ENCODE data around the gene SELPLG. TPM values are rescaled to one million over a fixed set of nuclear protein-coding genes. Genes with fewer than 3 reads are reported as not detected.
A peak's percentile ranks its signal among the peaks of the same experiment; 100 is the strongest.

Gene SELPLG
- total and polyA plus RNA-seq, 2 of the 4 experiments (the other 2 are of a cell fraction), result 3.2 to 10.8 TPM

- CTCF ChIA-PET, result no interaction called here
- dilution Hi-C loops (cut with HindIII; ENCODE audit: low sequenced_read_pairs, unreplicated experiment), result no loop called here
- Histone ChIP-seq H2BK20ac (ENCODE audit: low read depth, low read length) (no peak overlapping the region), H2AK9ac (replicated peaks; ENCODE audit: low read depth, low read length, poor library complexity) (peak overlapping the region; percentile 26), H2BK120ac (ENCODE audit: low read depth, low read length) (no peak overlapping the region), H3K9ac (ENCODE audit: low read depth, low read length) (no peak overlapping the region), H3K4me2 (ENCODE audit: low read depth, low read length) (no peak overlapping the region), H3K9me1 (ENCODE audit: insufficient read depth, low read length) (peaks cover 43% of the 10 kb centered on the region), H2AFZ (replicated peaks; ENCODE audit: low read length, poor library complexity) (no peak overlapping the region), H2BK15ac (ENCODE audit: low read depth, low read length) (no peak overlapping the region), H3K4me3 (ENCODE audit: insufficient read depth, low read depth, low read length) (no peak overlapping the region), H3K4ac (ENCODE audit: low read depth, low read length) (0 out of 2 replicates have a peak overlapping the region, but pooled peaks have one; percentile 5), H3K23ac (ENCODE audit: low read depth, low read length) (no peak overlapping the region), H4K5ac (ENCODE audit: low read depth, low read length) (no peak overlapping the region), H2AK5ac (ENCODE audit: low read depth, low read length) (no peak overlapping the region), H3K27me3 (ENCODE audit: control insufficient read depth, insufficient read depth, low read length) (no peaks in the 10 kb centered on the region), H3K27ac (ENCODE audit: insufficient read depth, low read length) (peak overlapping the region; percentile 22; the same call in 1 of the 2 replicates), H4K8ac (ENCODE audit: low read depth in 2 of 2, low read length in 2 of 2) (no peak overlapping the region), H2BK5ac (ENCODE audit: low read depth, low read length, poor library complexity, severe bottlenecking) (no peak overlapping the region), H3K79me1 (ENCODE audit: low read depth in 1 of 2, low read length in 2 of 2) (peaks cover 48 to 88% of the 10 kb centered on the region in 2 experiments), H3K4me1 (ENCODE audit: control insufficient read depth, insufficient read depth, low read length) (peaks cover 30% of the 10 kb centered on the region), H3K18ac (ENCODE audit: low read depth, low read length) (no peak overlapping the region), H4K91ac (ENCODE audit: insufficient read depth, low read depth, low read length) (no peak overlapping the region), H3K36me3 (ENCODE audit: control insufficient read depth, insufficient read depth, low read length) (peaks cover 50% of the 10 kb centered on the region), H4K20me1 (ENCODE audit: insufficient read depth, low read length) (peaks cover 43% of the 10 kb centered on the region), H3K14ac (replicated peaks; ENCODE audit: low read depth, low read length) (no peak overlapping the region; the same call in 1 of the 2 replicates), H3K56ac (ENCODE audit: extremely low read depth, insufficient read depth, low read length) (no peak overlapping the region), H3K9me3 (ENCODE audit: control insufficient read depth, insufficient read depth, low read length) (no peaks in the 10 kb centered on the region)
- no peak for DNase-seq
- no peak for ATAC-seq (ENCODE audit: low read depth)
- in situ Hi-C loops (cut with MboI; ENCODE audit: low sequenced_read_pairs), result loop anchor here (10.0 to 25.0 kb wide), 2 partner anchors 291 to 443 kb away; partner anchors contain the start of genes ALKBH2 and UNG
- BruUV-seq (replicated peaks), result no TSS peak
- intact Hi-C loops (cut with micrococcal nuclease), result no loop called here
- WGBS, 2 experiments (ENCODE audit: extremely low coverage in 2 of 2, insufficient read length in 1 of 2), result 64% methylated on average over 7 of the region's 18 CpGs; no CpG with 5 or more reads in 1 of the 2 experiments
- POLR2A ChIA-PET (ENCODE audit: unreplicated experiment), result no interaction called here
- TF ChIP-seq RFX5 (IDR thresholded peaks at IDR 0.05; ENCODE audit: low read depth, low read length) (no peak), NFE2L2 (IDR thresholded peaks at IDR 0.05; ENCODE audit: low read depth, low read length) (no peak), CHD1 (IDR thresholded peaks at IDR 0.05; ENCODE audit: low read depth, low read length) (no peak), CTCF (conservative IDR thresholded peaks at IDR 0.05; ENCODE audit: low read depth, low read length) (no peak), MAZ (IDR thresholded peaks at IDR 0.05; ENCODE audit: borderline replicate concordance, low read depth, low read length) (no peak), MAFK (IDR thresholded peaks at IDR 0.05; ENCODE audit: low read depth, low read length) (no peak), FOS (IDR thresholded peaks at IDR 0.05; ENCODE audit: low read depth, low read length) (no peak), USF2 (IDR thresholded peaks at IDR 0.05; ENCODE audit: low read depth, low read length) (no peak), RAD21 (IDR thresholded peaks at IDR 0.05; ENCODE audit: low read length) (no peak), MXI1 (IDR thresholded peaks at IDR 0.05; ENCODE audit: borderline replicate concordance, low read depth, low read length) (no peak), BHLHE40 (IDR thresholded peaks at IDR 0.05; ENCODE audit: low read depth, low read length) (no peak), SMC3 (IDR thresholded peaks at IDR 0.05; ENCODE audit: low read depth, low read length) (no peak), POLR2A (IDR thresholded peaks at IDR 0.05; ENCODE audit: low read depth, low read length) (no peak), ELK1 (IDR thresholded peaks at IDR 0.05; ENCODE audit: borderline replicate concordance, low read depth, low read length) (no peak)
These were observed 10.5 kb upstream of the SELPLG start for GRCh38 chr12:108643941-108644810.

All from IMR-90 (cell line).